Stimulated activated CD8-positive, alpha-beta memory T cell treated with anti-CD3 and anti-CD28 coated beads, Interleukin-15, amount 100 ng/mL, for 48 hours (primary cell): ENCODE measurements around the gene ACOX3.
A peak's percentile ranks its signal among the peaks of the same experiment; 100 is the strongest.
"Not testable (repeated sequence)": the region's sequence is repeated elsewhere in the genome, so short reads cannot be mapped to it uniquely, and the experiment has no call there.

Experiments used
- DNase-seq, 2 donors: peaks; one replicate each; pipeline ENCODE4 v3.0.0-alpha.2; 2020; ENCODE audit warnings: low read depth in 2 of 2

Gene ACOX3

GRCh38 chr4:8440492-8441311, at the start of gene ACOX3, which contains the start of gene TRMT44:
Gene ACOX3, minus strand, starts transcription at chr4:8440723. Its CDS starts 24,202 bp downstream, at chr4:8416521.
Gene TRMT44, plus strand, starts transcription at chr4:8440777. Its CDS starts 46 bp downstream, at chr4:8440823.
- peak; percentile 87 to 91 for DNase-seq

- DNase-seq: no peak
Measured at GRCh38 chr4:8488791-8489369, 48.4 kb upstream of the ACOX3 start.

GRCh38 chr4:8486643-8487042, 46.1 kb upstream of the ACOX3 start:
- DNase-seq: not testable (repeated sequence)

GRCh38 chr4:8480221-8480620, 39.7 kb upstream of the ACOX3 start:
- no peak for DNase-seq

GRCh38 chr4:8478801-8479744, 38.5 kb upstream of the ACOX3 start:
- no peak for DNase-seq

- no peak for DNase-seq
Measured at GRCh38 chr4:8478371-8478770, 37.8 kb upstream of the ACOX3 start.

GRCh38 chr4:8477676-8478075, 37.2 kb upstream of the ACOX3 start:
- DNase-seq: no peak

- no peak for DNase-seq
Measured at GRCh38 chr4:8477095-8477635, 36.6 kb upstream of the ACOX3 start.

- no peak for DNase-seq
Measured at GRCh38 chr4:8475751-8476575, 35.4 kb upstream of the ACOX3 start.

GRCh38 chr4:8474856-8475255, 34.3 kb upstream of the ACOX3 start:
- DNase-seq: no peak

GRCh38 chr4:8473920-8474590, 33.5 kb upstream of the ACOX3 start:
- DNase-seq: no peak

GRCh38 chr4:8473198-8473919, 32.8 kb upstream of the ACOX3 start:
- DNase-seq: no peak

GRCh38 chr4:8472689-8473197, 32.2 kb upstream of the ACOX3 start:
- DNase-seq: no peak

- no peak for DNase-seq
Measured at GRCh38 chr4:8472158-8472688, 31.7 kb upstream of the ACOX3 start.

GRCh38 chr4:8471211-8471875, 30.8 kb upstream of the ACOX3 start:
- DNase-seq: no peak

- DNase-seq: no peak
Measured at GRCh38 chr4:8470451-8471024, 30.0 kb upstream of the ACOX3 start.

GRCh38 chr4:8469550-8469949, 29.0 kb upstream of the ACOX3 start:
- no peak for DNase-seq
